ENCODE results near the gene SGCA.

SGCA gene

DNA sequence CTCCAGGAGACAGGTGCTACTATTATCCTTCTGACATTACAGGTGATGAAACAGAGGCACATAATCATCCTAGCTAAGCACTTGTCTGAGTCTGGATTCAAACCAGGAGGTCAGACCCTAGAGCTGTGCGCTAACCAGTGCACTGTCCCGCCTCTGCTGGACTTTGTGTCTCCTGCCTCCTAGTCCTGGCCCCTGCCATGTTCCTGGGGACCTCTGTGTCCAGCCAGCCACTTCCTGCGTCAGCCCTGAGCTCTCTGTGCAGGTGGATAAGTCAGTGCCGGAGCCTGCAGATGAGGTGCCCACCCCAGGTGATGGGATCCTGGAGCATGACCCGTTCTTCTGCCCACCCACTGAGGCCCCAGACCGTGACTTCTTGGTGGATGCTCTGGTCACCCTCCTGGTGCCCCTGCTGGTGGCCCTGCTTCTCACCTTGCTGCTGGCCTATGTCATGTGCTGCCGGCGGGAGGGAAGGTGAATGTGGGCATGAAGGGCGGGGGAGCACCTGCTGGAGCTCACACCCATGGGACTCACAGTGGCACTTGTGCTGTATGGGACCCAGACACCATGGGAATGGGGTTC, 4.2 kb downstream of the SGCA start:
- no peak overlapping the region for H3K4me3 ChIP-seq (ENCODE audit: low read depth, low read length)
- no peak for DNase-seq (ENCODE audit: low read depth)
- TF ChIP-seq, protein P1, sequence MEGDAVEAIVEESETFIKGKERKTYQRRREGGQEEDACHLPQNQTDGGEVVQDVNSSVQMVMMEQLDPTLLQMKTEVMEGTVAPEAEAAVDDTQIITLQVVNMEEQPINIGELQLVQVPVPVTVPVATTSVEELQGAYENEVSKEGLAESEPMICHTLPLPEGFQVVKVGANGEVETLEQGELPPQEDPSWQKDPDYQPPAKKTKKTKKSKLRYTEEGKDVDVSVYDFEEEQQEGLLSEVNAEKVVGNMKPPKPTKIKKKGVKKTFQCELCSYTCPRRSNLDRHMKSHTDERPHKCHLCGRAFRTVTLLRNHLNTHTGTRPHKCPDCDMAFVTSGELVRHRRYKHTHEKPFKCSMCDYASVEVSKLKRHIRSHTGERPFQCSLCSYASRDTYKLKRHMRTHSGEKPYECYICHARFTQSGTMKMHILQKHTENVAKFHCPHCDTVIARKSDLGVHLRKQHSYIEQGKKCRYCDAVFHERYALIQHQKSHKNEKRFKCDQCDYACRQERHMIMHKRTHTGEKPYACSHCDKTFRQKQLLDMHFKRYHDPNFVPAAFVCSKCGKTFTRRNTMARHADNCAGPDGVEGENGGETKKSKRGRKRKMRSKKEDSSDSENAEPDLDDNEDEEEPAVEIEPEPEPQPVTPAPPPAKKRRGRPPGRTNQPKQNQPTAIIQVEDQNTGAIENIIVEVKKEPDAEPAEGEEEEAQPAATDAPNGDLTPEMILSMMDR (IDR thresholded peaks at IDR 0.05; ENCODE audit: insufficient read depth, low read depth, low read length, missing control alignments) = no peak

DNA sequence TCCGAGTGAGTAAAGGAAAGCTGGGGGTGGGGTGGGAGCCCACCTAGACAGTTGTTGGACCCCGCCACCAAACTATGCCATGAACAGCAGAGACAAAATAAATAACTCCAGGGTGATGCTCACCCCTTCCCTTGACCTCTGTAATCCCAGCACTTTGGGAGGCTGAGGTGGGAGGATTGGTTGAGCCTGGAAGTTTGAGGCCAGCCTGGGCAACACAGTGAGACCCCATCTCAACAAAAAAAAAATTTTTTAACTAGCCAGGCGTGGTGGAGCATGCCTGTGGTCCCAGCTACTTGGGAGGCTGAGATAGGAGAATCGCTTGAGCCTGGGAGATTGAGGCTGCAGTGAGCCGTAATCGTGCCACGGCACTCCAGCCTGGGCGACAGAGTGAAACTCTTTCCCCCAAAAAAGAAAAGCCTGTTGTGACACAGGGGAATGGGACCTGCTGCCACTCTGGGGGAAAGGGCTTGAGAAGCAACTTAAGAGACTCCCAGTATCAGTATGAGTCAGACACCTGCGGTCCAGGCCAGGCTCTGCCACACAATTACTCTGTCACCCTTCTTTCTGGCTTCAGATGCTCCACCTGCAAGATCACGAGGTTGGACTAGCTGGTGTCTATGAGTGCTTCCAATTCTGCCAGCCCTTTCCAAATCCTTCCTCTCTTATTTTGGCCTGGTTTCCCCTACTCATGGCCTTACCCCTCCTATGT, 5.0 kb downstream of the SGCA start:
- TF ChIP-seq, protein P1 (IDR thresholded peaks at IDR 0.05; ENCODE audit: insufficient read depth, low read depth, low read length, missing control alignments) = no peak
- H3K4me3 ChIP-seq (ENCODE audit: low read depth, low read length) = no peak overlapping the region
- peak; percentile 83 for DNase-seq (ENCODE audit: low read depth)

DNA sequence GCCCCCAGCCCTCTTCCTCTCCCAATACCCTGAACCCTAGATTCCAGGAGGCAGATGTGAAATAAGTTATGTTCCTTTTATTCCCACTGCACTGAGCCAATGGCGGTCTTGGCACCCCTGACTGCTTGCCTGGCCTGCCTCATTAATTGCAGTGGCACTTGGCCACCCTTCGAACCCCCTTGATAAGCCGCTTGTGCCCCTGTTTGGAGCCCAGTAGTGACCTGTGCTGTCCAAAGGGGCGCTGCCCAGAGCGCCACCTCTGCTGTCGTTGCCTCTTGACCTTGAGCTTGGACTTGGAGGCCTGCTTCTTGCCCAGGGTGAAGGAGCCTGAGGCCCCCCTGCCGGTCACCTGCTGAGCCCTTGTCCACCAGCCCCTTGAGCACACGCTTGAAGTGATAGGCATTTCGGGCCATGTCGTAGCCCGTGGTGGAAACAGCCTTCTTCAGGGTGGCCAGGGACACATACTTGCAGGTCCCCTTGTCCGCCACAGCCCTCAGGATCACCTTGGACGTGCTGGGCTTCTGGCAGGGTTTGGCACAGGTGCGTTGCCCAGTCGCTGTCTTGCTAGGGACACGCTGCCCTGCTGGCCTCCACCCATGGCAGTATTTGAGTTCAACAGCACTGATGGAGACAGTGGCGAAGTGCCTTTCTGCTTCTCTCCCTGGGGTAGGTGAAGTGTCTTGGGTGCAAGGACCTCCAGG, 5.7 kb downstream of the SGCA start:
- no peak for DNase-seq (ENCODE audit: low read depth)
- TF ChIP-seq, protein P1 (IDR thresholded peaks at IDR 0.05; ENCODE audit: insufficient read depth, low read depth, low read length, missing control alignments) = no peak
- no peak overlapping the region for H3K4me3 ChIP-seq (ENCODE audit: low read depth, low read length)

DNA sequence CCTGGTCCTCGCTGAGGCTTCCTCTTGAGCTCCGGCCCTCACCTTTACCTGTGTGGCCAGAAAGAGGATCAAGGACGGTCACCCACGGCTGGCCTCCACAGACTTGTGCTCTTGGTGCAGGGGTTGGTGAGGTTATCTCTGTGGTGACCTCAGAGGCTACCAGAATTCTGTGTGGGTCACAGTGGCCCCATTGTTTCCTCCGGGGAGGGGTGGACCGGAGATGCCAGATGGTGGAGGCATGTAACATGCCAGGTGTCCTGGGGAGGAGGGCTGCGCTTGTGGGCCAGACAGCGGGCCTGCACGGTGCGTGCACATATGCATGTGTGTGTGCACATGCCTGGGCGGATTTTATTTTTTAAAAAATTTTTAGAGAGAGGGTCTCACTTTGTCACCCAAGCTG, 6.3 kb downstream of the SGCA start:
- no peak for DNase-seq (ENCODE audit: low read depth)
- TF ChIP-seq, protein P1 (IDR thresholded peaks at IDR 0.05; ENCODE audit: insufficient read depth, low read depth, low read length, missing control alignments) = no peak
- no peak overlapping the region for H3K4me3 ChIP-seq (ENCODE audit: low read depth, low read length)

DNA sequence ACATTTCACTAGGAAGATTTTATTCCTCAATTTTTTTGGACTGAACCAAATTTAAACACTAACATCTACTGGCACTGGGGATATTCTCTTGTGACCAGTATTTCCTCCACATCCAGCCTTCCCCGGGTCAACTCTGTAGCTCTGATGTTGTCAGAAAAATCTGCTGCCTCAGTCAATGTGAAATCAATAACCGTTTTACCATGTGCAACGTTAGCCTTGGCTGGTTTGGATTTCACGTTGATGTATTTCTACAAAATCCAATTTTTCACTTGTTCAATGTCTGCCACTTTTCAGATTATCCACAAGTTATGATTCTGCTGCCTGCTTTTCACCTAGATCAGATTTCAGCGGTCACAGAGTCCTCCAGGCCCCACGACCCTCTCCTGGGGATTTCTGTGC, 7.1 kb downstream of the SGCA start:
- TF ChIP-seq, protein P1 (IDR thresholded peaks at IDR 0.05; ENCODE audit: insufficient read depth, low read depth, low read length, missing control alignments) = no peak
- no peak overlapping the region for H3K4me3 ChIP-seq (ENCODE audit: low read depth, low read length)
- no peak for DNase-seq (ENCODE audit: low read depth)

DNA sequence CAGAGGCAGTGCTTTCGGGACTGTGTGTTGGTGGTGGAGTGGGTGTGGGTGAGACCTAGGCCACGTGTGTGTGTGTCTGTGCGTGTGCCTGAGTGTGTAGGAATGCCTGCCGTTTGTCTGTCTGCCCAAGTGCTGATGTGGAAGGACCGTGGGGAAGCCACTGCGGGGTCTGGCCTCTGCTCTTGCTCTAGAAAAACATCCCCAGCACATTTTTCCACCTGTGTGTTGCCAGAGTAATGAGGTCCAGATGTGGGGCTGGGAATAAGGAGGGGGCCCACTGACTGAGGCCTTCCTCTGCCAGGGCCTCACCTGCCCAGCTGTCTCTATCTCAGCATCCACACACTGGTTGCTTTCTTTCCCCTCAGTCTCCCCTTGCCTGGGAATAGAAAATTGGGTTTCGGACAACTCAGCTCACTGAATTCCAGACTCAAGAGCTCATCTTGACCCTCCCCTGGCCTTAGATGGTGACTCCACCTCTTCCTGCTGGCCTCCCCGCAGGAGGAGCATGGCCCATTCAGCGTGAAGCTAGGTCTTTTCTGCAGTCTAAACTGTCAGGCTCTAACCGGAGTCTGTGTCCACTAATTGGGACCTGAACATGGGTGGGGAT, 7.6 kb downstream of the SGCA start:
- no peak overlapping the region for H3K4me3 ChIP-seq (ENCODE audit: low read depth, low read length)
- TF ChIP-seq, protein P1 (IDR thresholded peaks at IDR 0.05; ENCODE audit: insufficient read depth, low read depth, low read length, missing control alignments) = no peak
- no peak for DNase-seq (ENCODE audit: low read depth)

Data from GM12865 (cell line).